Ascending aorta (tissue), 2 donors: ENCODE measurements around the gene FOXJ3. TPM values are rescaled to one million over a fixed set of nuclear protein-coding genes. Genes with fewer than 3 reads are reported as not detected.

ENCODE experiments used
- DNase-seq, 2 donors: peaks; one replicate each; pipeline ENCODE4 v3.0.0-alpha.2; 2019; ENCODE audit warnings: low spot score in 2 of 2
- H3K27ac ChIP-seq, 2 donors: fragments of 200-600 bp; sonication (generic); one replicate each; pipeline ENCODE4 v1.5.1; 2016 to 2017; ENCODE audit warnings: mild to moderate bottlenecking in 1 of 2
- H3K27me3 ChIP-seq: fragments of 200-600 bp; sonication (generic); one replicate; pipeline ENCODE4 v1.5.1; 2017
- H3K36me3 ChIP-seq, 2 donors: fragments of 200-600 bp; sonication (generic); one replicate each; pipeline ENCODE4 v1.5.1; 2016
- H3K4me1 ChIP-seq, 2 donors: fragments of 200-600 bp; sonication (generic); one replicate each; pipeline ENCODE4 v1.5.1; 2016 to 2017; ENCODE audit warnings: mild to moderate bottlenecking in 1 of 2
- H3K4me3 ChIP-seq, 2 donors: fragments of 200-600 bp; sonication (generic); one replicate each; pipeline ENCODE4 v1.5.1; 2016 to 2017; ENCODE audit warnings: mild to moderate bottlenecking in 1 of 2
- H3K9me3 ChIP-seq, 2 donors: fragments of 200-600 bp; sonication (generic); one replicate each; pipeline ENCODE4 v1.5.1; 2016
- CTCF ChIP-seq, 3 experiments: fragments of 200-600 bp in 2 of 3; fragments of 450-650 bp in 1 of 3; sonication (generic) in 2 of 3; IDR thresholded peaks; one replicate each; pipeline ENCODE4 v1.5.1; 2016 to 2019; ENCODE audit warnings: antibody characterized with exemption in 3 of 3, mild to moderate bottlenecking in 1 of 3, moderate library complexity in 1 of 3
- intact Hi-C: fragments of 100-400 bp; cut with DNase I; formaldehyde crosslinking; loops from one replicate; pipeline ENCODE4 v1.15.1; 2023
- total RNA-seq: library from RNA; depleted of rRNA; stranded (reverse); fragments of >200 nt; gene quantifications from one replicate; pipeline ENCODE4 v1.1.0, GENCODE V29; 2016

The FOXJ3 gene
- total RNA-seq: 62.8 TPM

- Histone ChIP-seq H3K27me3 (no peaks in the 10 kb centered on the region), H3K36me3 (no peaks in the 10 kb centered on the region), H3K27ac (peak within 1 kb of the TSS; percentile 88 to 91), H3K4me3 (peak within 1 kb of the TSS; percentile 95 to 99), H3K4me1 (peaks cover 0 to 11% of the 10 kb centered on the region in 2 donors), H3K9me3 (no peaks in the 10 kb centered on the region)
- peak; percentile 43 to 93 for DNase-seq
- TF ChIP-seq CTCF (IDR thresholded peaks at IDR 0.05): no peak
- intact Hi-C loops: loop anchor here (1.0 to 10.0 kb wide), 7 partner anchors 121 to 1660 kb away; partner anchors contain the start of genes CCDC24, PPCS, PPIH and ZMYND12
Measured at GRCh38 chr1:42335050-42335808, at the start of gene FOXJ3. FOXJ3 (minus strand) TSS chr1:42335235; CDS start chr1:42311093, 24,142 bp downstream.

- Histone ChIP-seq H3K4me1 (peaks cover 3 to 5% of the 10 kb centered on the region in 2 donors), H3K4me3 (peak overlapping the region; percentile 68 to 82), H3K9me3 (no peaks in the 10 kb centered on the region), H3K27ac (no peak overlapping the region), H3K27me3 (peaks cover 7% of the 10 kb centered on the region), H3K36me3 (no peaks in the 10 kb centered on the region)
- intact Hi-C loops: no loop called here
- DNase-seq: no peak
- no peak for TF ChIP-seq CTCF (IDR thresholded peaks at IDR 0.05)
Measured at GRCh38 chr1:42381280-42381673, 46.2 kb upstream of the FOXJ3 start.

GRCh38 chr1:42380586-42381279, 45.7 kb upstream of the FOXJ3 start, which contains the start of gene RIMKLA:
RIMKLA (plus strand) TSS chr1:42380792; CDS start chr1:42380935, 143 bp downstream.
- H3K36me3 ChIP-seq: no peaks in the 10 kb centered on the region
- TF ChIP-seq CTCF (IDR thresholded peaks at IDR 0.05): no peak
- no peak within 1 kb of the TSS for H3K27ac ChIP-seq
- peaks cover 3 to 5% of the 10 kb centered on the region in 2 donors for H3K4me1 ChIP-seq
- DNase-seq: peak in 1 of 2 donors; percentile 63
- intact Hi-C loops: no loop called here
- peak within 1 kb of the TSS; percentile 68 to 82 for H3K4me3 ChIP-seq
- H3K27me3 ChIP-seq: peaks cover 7% of the 10 kb centered on the region
- no peaks in the 10 kb centered on the region for H3K9me3 ChIP-seq

- H3K36me3 ChIP-seq: no peaks in the 10 kb centered on the region
- H3K27ac ChIP-seq: no peak overlapping the region
- H3K27me3 ChIP-seq: peaks cover 7% of the 10 kb centered on the region
- TF ChIP-seq CTCF (IDR thresholded peaks at IDR 0.05): no peak
- peaks cover 3 to 5% of the 10 kb centered on the region in 2 donors for H3K4me1 ChIP-seq
- H3K4me3 ChIP-seq: peak overlapping the region; percentile 68 to 82
- DNase-seq: no peak
- H3K9me3 ChIP-seq: no peaks in the 10 kb centered on the region
- intact Hi-C loops: no loop called here
Measured at GRCh38 chr1:42379794-42380585, 45.0 kb upstream of the FOXJ3 start.

GRCh38 chr1:42372796-42373195, 37.8 kb upstream of the FOXJ3 start:
- H3K27ac ChIP-seq: no peak overlapping the region
- no peaks in the 10 kb centered on the region for H3K9me3 ChIP-seq
- DNase-seq: no peak
- no peak for TF ChIP-seq CTCF (IDR thresholded peaks at IDR 0.05)
- no peaks in the 10 kb centered on the region for H3K36me3 ChIP-seq
- H3K27me3 ChIP-seq: no peaks in the 10 kb centered on the region
- no peaks in the 10 kb centered on the region for H3K4me1 ChIP-seq
- H3K4me3 ChIP-seq: no peak overlapping the region
- intact Hi-C loops: no loop called here
